HG02610 (cell line): ENCODE results near the gene ADSL.

ENCODE experiments used
- ATAC-seq: cut with Tn5 transposase; IDR thresholded peaks from one replicate; pipeline ENCODE4 v1.9.1; 2021; ENCODE audit warnings: mild to moderate bottlenecking, moderate library complexity; ENCODE audit not compliant: unreplicated experiment

ADSL gene

GRCh38 chr22:40326905-40327735 is 19.2 kb upstream of the ADSL start:
- no peak for ATAC-seq

DNA sequence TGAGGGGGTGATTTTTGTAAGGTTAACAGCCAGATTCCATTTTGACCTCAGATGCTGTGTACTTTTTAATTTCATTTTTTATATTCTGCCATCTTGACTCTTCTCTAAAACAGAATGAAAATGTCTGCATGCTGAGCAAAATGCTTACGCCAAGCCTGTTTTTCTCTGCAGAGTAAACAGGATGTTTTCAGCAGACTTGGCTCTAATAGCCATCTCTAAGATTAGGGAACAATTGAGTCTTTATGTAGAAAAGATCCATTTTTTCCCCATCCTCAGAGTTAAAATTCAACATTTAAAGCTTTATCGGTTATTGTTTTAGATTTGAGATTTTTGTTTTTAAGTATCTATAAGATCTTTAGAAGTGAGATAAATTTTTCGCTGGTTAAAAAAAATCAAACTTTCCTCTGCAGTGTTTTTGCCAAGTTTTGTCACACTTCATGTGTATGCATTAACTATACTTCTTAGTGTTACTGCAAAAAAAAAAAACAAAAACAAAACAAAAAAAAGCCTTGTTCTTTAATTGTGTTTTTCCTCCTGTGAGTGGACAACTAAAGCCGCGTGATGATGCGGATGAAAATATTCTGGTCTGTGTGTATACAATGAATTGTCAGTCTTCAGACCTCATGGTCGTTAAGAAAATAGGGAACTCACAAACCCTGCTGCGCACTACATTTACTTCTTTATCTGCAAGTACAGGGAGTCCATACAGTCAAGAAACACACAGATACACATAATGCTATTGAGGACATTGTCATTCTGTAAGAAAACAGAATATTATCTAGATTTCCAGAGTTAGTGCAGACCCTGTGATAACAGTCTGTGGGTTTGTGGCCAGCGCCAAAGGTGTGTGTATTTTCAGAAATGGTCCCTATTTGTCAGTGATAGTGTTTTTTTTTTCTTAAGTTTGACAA is 17.5 kb upstream of the ADSL start:
- ATAC-seq: no peak

GRCh38 chr22:40329466-40329865 is 16.8 kb upstream of the ADSL start:
- no peak for ATAC-seq

DNA sequence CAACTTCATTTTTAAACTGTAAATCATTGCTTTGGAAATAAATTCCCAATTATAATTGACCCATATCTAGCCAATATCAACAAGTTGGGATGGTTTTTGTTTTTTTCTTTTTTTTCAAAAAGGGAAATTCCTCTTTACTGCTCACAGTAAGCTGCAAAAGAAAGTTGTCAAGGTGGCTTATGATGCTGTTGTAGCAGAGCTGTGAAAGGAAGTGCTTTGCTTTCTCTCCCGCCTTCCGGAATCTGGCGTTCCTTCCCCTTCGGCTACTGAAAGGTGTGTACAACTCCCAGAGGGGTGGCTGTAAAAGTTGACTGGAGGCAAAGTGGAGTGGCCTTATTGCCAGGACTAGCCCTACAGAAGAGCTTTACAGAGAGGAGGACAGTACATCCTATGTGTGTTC is 16.2 kb upstream of the ADSL start:
- no peak for ATAC-seq

DNA sequence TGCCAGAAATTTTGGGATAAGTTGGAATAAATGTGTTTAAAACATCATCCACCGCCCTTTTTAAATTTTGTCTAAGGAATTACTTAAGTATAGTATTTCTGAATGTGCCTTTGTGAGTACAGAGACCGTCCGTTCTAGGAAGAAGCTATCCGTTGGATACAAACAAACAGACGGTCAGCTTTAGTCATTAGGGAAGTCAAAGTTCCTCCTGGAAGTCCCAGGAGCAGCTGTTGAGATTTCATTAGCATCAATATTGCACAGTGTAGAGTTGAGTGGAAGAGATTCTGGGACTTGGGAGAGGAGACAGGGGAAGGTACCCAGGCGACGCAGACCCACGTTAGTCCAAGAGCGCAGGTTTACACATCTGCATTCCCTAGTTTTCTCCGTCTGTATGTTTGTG is 15.7 kb upstream of the ADSL start:
- no peak for ATAC-seq

DNA sequence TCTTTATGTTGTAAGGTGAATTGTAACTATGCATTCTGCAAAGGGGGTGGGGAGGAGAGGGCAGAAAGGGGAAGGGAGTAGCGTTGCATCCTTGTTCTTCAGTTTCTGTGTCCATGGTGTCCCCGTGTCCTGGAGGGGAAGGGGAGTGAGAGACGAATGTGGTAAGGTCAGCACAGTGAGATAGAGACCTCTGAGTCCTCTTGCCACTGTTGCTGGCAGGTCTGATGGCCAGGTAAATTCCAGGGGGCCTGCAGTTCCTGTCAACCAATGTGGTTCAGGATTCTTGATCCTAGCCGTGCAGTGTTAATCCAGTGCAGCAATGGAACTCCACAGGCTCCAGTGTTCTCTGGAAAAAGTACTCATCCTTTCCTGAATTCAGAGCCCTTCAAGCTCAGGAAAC is 14.6 kb upstream of the ADSL start:
- ATAC-seq: no peak

DNA sequence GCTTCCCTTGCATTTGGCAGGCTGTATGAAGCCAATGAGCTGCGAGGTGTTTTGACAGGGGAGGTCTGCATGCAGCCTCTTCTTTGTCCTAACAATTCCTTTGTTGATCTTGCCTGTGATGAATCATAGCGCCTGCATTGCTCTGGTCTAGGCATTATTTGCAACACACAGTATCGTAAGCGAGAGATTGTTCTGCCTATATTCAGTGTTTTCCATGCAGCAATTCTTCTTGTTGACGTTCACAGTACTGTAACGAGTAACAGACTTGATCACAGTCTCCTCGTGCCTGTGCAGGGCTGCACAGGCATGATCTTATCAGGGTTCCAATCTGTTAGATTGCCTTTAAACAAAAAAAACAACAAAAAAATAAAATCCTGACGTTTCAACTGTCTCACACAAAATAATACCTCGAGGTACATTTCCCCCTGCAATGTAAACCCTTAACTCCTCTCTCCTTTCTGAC is 13.9 kb upstream of the ADSL start:
- ATAC-seq: no peak

GRCh38 chr22:40334060-40334459 is 12.2 kb upstream of the ADSL start:
- ATAC-seq: no peak

GRCh38 chr22:40334899-40335298 is 11.4 kb upstream of the ADSL start:
- ATAC-seq: no peak

DNA sequence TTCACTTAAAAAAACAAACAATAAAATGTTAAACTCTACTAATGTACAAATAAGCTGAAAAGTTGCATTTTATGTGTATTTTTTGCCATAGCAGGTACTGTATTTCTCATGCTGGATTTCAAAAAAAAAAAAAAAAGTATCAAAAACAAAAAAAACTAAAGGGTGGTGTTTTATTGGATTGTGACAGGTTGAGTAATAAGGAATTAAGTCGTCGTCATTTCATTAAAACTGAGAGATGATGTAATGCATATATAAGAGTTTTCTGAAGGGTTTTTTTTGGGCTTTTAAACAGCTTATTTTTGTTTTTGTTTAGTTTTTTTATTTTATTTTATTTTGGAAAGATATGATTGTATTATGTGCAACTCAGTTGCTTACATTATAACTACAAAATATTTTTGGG is 10.9 kb upstream of the ADSL start:
- ATAC-seq: no peak

GRCh38 chr22:40340044-40340443 is 6.3 kb upstream of the ADSL start:
- ATAC-seq: no peak

DNA sequence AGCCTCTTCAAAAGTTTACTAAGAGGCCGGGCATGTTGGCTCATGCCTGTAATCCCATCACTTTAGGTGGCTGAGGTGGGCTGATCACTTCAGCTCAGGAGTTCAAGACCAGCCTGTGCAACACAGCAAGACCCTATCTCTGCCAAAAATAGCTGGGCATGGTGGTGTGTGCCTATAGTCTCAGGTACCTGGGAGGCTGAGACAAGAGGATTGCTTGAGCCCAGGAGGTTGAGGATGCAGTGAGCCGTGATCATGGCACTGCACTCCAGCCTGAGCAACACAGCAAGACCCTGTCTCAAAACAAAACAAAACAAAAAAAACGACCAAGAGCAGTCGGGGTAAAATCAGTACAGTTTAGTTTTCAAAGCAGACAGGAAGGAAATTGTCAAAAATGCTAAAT is 4.7 kb upstream of the ADSL start:
- ATAC-seq: no peak

- no peak for ATAC-seq
Observed at GRCh38 chr22:40342521-40342920, 3.8 kb upstream of the ADSL start.

- ATAC-seq: no peak
Observed at GRCh38 chr22:40345271-40345670, 1.0 kb upstream of the ADSL start.

DNA sequence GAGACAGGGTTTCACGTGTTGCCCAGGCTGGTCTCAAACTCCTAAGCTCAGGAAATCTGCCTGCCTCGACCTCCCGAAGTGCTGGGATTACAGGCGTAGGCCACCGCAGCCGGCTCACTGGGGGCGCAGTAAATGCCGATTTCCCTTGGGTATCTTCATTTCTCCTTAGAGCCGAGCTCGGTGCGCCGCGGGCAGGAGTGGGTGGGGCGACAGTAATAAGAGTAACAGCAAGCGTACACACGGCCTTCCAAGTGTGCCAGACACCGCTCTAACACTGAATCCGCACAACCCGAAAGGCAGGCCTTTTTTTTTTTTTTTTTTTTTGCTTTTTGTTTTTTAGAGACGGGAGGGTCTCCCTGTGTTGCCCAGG is 500 bp upstream of the ADSL start:
- ATAC-seq: peak; percentile 18

DNA sequence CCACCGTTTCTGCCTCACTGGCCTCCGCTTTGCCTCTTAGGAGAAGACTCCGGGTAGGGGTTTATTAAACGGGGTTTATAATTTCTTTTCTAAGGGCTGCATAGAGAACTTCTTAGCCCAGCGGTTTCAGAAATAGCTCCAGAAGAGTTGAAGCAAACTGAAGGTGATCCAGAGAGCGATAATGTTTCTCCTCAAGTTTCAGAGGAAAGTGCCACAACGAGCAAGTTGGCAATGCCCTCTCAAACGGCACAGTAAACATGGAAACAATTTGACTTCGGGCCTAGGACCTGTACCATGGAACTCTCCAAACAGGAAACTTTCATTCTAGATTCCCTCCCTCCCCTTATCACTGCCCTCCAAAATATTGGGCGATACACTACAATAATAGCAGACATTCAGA is 1.0 kb downstream of the ADSL start:
- ATAC-seq: no peak

DNA sequence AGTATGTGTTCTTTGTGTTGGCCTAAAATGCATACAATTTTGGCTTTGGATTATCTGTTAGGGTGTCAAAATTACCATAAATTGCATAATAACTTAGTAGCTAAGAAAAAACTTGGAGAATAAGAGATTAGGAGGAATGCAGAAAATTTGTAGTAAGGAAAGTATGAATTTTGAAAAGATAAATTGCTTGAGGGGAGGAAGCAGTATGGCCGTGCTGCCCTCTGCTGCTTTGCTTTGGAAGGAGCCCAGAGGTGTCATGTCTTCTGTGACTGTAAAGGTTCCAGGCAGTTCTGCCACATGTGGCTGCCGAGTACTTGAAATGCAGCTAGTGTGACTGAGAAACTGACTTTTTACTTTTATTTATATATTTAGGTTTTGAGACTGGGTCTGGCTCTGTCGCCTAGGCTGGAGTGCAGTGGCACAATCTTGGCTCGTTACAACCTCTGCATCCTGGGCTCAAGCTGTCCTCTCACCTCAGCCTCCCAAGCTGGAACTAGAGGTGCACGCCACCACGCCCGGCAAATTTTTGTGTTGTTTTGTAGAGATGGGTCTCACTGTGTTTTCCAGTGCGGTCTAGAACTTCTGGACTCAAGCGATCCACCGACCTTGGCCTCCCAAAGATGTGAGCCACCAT is 1.8 kb downstream of the ADSL start:
- ATAC-seq: no peak

- no peak for ATAC-seq
Observed at GRCh38 chr22:40352763-40353162, 6.5 kb downstream of the ADSL start.

DNA sequence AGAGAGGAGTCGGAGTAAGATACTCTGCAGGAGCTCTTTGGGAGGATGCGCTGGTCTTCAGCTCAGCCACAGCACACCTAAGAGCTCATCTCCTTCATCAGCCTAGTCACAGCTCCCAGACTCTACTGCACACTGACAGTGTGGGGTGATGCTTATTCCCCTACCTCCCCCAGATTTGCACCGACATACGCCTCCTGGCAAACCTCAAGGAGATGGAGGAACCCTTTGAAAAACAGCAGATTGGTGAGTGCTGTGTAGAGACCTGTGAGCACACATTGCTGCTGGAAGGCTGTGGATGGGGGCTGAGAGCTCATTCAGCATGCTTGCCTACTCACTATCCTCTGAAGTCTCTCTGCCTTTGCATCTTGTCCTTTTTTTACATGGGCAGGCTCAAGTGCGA is 14.8 kb downstream of the ADSL start:
- ATAC-seq: no peak

GRCh38 chr22:40363059-40363458 is 16.8 kb downstream of the ADSL start:
- ATAC-seq: no peak

DNA sequence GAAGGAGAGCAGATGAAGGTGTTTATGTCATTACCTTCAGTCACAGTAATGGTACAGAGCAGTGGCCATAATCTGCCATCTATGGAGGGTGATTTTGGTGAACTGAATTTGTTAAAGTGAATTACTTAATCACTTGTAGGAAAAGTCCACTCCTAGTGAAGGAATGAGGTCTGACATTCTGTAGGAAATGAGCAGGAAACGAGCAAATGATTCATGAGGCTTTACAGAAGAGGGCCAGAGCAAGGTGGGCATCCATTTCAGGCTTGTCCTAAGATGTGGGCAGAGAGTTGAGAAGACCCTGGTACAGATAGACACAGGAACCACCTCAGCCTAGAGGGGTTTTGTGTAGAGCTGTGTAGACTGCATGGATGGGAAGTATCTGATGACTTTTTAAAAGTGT is 18.1 kb downstream of the ADSL start:
- ATAC-seq: no peak

- ATAC-seq: no peak
Observed at GRCh38 chr22:40366068-40366467, 19.8 kb downstream of the ADSL start.
